Fibroblast of lung (primary cell): ENCODE results near the gene PPP1R13B.

ENCODE experiments used
- EZH2 ChIP-seq: IDR thresholded peaks from 2 replicates; pipeline ENCODE4 v1.5.1; 2012; ENCODE audit warnings: low read length, control low read depth, mild to moderate bottlenecking; ENCODE audit errors: missing control alignments
- TF ChIP-seq, protein P1 (sequence below), 2 donors: IDR thresholded peaks in 1 of 2; conservative IDR thresholded peaks in 1 of 2; 1 replicate in 1 of 2; 2 replicates in 1 of 2; pipeline ENCODE4 v1.5.1; 2011 to 2012; ENCODE audit warnings: low read length in 2 of 2, control low read depth in 1 of 2, inconsistent platforms in 1 of 2, low read depth in 1 of 2, mild to moderate bottlenecking in 1 of 2

GRCh38 chr14:103875010-103875409 is 27.6 kb upstream of the PPP1R13B start:
- TF ChIP-seq EZH2, result no peak
- TF ChIP-seq, protein P1, sequence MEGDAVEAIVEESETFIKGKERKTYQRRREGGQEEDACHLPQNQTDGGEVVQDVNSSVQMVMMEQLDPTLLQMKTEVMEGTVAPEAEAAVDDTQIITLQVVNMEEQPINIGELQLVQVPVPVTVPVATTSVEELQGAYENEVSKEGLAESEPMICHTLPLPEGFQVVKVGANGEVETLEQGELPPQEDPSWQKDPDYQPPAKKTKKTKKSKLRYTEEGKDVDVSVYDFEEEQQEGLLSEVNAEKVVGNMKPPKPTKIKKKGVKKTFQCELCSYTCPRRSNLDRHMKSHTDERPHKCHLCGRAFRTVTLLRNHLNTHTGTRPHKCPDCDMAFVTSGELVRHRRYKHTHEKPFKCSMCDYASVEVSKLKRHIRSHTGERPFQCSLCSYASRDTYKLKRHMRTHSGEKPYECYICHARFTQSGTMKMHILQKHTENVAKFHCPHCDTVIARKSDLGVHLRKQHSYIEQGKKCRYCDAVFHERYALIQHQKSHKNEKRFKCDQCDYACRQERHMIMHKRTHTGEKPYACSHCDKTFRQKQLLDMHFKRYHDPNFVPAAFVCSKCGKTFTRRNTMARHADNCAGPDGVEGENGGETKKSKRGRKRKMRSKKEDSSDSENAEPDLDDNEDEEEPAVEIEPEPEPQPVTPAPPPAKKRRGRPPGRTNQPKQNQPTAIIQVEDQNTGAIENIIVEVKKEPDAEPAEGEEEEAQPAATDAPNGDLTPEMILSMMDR (conservative IDR thresholded peaks at IDR 0.05 in 1 of 2, IDR thresholded peaks at IDR 0.05 in 1 of 2; ENCODE audit: low read depth in 1 of 2, low read length in 2 of 2), result no peak
